Transverse colon (tissue), 4 donors: ENCODE data around the gene UGT1A5. TPM values are rescaled to one million over a fixed set of nuclear protein-coding genes. Genes with fewer than 3 reads are reported as not detected.

Experiments
- DNase-seq: peaks from one replicate; pipeline ENCODE4 v3.0.0-alpha.2; 2019
- H3K27ac ChIP-seq, 4 donors: fragments of 200-600 bp; sonication (generic); 2 replicates each; pipeline ENCODE4 v1.5.1; 2016 to 2018; ENCODE audit warnings: inconsistent platforms in 4 of 4
- H3K27me3 ChIP-seq: fragments of 200-600 bp; sonication (generic); 2 replicates; pipeline ENCODE4 v1.5.1; 2017; ENCODE audit warnings: inconsistent platforms
- H3K36me3 ChIP-seq, 4 donors: fragments of 200-600 bp; sonication (generic); 2 replicates each; pipeline ENCODE4 v1.5.1; 2017 to 2019; ENCODE audit warnings: inconsistent platforms in 4 of 4
- H3K4me1 ChIP-seq, 4 donors: fragments of 200-600 bp; sonication (generic); 2 replicates each; pipeline ENCODE4 v1.5.1; 2017 to 2020; ENCODE audit warnings: inconsistent platforms in 4 of 4
- H3K4me3 ChIP-seq, 4 donors: fragments of 200-600 bp; sonication (generic); 1 replicate in 1 of 4; 2 replicates in 3 of 4; pipeline versions ENCODE4 v1.5.1 to v1.6.1; 2017 to 2019; ENCODE audit warnings: inconsistent platforms in 4 of 4
- H3K9me3 ChIP-seq, 2 donors: fragments of 200-600 bp; sonication (generic); 2 replicates each; pipeline ENCODE4 v1.5.1; 2017 to 2019; ENCODE audit warnings: inconsistent platforms in 2 of 2
- EP300 ChIP-seq: sonication (generic); formaldehyde crosslinking; IDR thresholded peaks from one replicate; pipeline ENCODE4 v1.6.1; 2017; ENCODE audit warnings: antibody characterized with exemption, low read depth
- POLR2A ChIP-seq: fragments of 450-650 bp; IDR thresholded peaks from one replicate; pipeline ENCODE4 v1.6.1; 2016; ENCODE audit warnings: antibody characterized with exemption, mild to moderate bottlenecking, moderate library complexity
- POLR2AphosphoS5 ChIP-seq, 3 donors: sonication (generic); formaldehyde crosslinking; IDR thresholded peaks; one replicate each; pipeline ENCODE4 v1.6.1; 2016; ENCODE audit warnings: antibody characterized with exemption in 3 of 3
- WGBS, 2 donors: methylation state at CpG; one replicate each; pipeline ENCODE4 v1.1.5; 2018; ENCODE audit warnings: low coverage in 1 of 2; 5-methylcytosine and 5-hydroxymethylcytosine counted together
- in situ Hi-C, 4 donors: fragments of 200-750 bp; cut with MboI; loops; one replicate each; pipeline versions ENCODE4 v1.15.0 to v1.15.1; 2017; ENCODE audit warnings: low sequenced_read_pairs in 3 of 4, low pct_ligation_motif_present in 1 of 4, low pct_unique_long_range_greater_than_20kb in 1 of 4
- intact Hi-C: fragments of 100-400 bp; cut with DNase I; formaldehyde crosslinking; loops from one replicate; pipeline ENCODE4 v1.15.1; 2023; ENCODE audit warnings: low total_unique reads
- total RNA-seq, 4 donors: library from RNA; depleted of rRNA; stranded (reverse); fragments of >200 nt; gene quantifications; one replicate each; pipeline ENCODE4 v1.1.0, GENCODE V29; 2016
- TF ChIP-seq, protein P1 (sequence below), 5 experiments: fragments of 200-600 bp in 3 of 5; fragments of 450-650 bp in 2 of 5; sonication (generic) in 3 of 5; IDR thresholded peaks; 1 replicate in 2 of 5; 2 replicates in 3 of 5; pipeline ENCODE4 v1.5.1; 2016 to 2017; ENCODE audit warnings: antibody characterized with exemption in 5 of 5, inconsistent platforms in 3 of 5, mild to moderate bottlenecking in 2 of 5, moderate library complexity in 1 of 5

The UGT1A5 gene
- total RNA-seq, 4 donors from 2014 or later = 3.2 to 18.3 (median 7.9) TPM

DNA sequence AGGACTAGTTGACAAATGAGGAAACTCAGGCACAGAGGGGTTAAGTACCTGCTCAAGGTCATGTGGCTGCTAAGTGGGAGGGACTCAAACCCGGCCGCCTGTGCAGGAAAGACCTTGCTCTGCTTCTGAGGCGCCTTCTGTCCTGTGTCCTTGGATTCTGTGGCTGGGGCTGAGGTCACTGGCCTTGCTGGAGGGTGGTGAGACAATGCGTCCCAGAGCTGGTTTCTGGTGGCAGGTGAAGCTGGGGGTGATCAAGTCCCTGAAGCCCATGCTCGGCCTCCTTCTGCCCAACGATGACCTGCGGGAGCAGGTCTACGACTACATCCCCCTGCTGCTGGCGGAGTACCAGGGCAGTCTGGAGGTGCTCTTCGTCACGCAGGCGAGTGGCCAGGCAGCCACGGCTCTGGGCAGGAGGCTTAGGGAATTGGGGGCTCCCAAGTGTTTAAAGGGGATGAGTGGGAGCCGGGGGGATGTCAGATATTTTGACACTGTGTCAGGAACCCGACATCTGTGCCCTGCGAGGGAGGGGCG is 81.5 kb downstream of the UGT1A5 start:
- TF ChIP-seq EP300 = no peak
- TF ChIP-seq, protein P1, sequence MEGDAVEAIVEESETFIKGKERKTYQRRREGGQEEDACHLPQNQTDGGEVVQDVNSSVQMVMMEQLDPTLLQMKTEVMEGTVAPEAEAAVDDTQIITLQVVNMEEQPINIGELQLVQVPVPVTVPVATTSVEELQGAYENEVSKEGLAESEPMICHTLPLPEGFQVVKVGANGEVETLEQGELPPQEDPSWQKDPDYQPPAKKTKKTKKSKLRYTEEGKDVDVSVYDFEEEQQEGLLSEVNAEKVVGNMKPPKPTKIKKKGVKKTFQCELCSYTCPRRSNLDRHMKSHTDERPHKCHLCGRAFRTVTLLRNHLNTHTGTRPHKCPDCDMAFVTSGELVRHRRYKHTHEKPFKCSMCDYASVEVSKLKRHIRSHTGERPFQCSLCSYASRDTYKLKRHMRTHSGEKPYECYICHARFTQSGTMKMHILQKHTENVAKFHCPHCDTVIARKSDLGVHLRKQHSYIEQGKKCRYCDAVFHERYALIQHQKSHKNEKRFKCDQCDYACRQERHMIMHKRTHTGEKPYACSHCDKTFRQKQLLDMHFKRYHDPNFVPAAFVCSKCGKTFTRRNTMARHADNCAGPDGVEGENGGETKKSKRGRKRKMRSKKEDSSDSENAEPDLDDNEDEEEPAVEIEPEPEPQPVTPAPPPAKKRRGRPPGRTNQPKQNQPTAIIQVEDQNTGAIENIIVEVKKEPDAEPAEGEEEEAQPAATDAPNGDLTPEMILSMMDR (IDR thresholded peaks at IDR 0.05) = no peak
- TF ChIP-seq POLR2A = no peak
- TF ChIP-seq POLR2AphosphoS5 (IDR thresholded peaks at IDR 0.05) = no peak
- WGBS, 2 donors = 79% methylated on average over 17 of the region's 17 CpGs; no CpG with 5 or more reads in 1 of the 2 donors
- Histone ChIP-seq H3K27ac (no peak overlapping the region), H3K4me1 (no peaks in the 10 kb centered on the region), H3K9me3 (no peaks in the 10 kb centered on the region), H3K36me3 (no peaks in the 10 kb centered on the region), H3K27me3 (no peaks in the 10 kb centered on the region), H3K4me3 (no peak overlapping the region)
- no peak for DNase-seq
- in situ Hi-C loops = no loop called here
- intact Hi-C loops = no loop called here

DNA sequence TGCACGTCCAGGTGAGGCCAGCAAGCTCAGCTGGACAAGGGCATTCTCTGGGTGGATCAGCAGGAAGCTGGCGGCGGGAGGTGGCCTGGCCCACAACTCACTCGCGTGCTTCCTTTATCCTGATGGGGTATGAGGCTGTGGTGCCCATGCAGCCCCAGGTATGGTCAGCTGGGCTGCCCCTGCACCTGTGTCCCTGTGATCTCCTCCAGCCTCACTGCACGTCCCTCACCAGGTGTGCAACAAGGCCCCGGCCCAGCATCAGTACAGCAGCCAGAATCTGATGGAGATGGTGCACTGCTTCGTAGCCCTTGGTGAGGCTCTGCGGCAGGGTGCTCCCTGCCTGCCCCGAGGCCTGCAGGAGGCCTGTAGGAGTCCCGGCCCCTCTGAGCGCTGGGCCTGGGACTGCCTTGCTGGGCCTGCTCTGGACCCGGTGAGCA is 83.0 kb downstream of the UGT1A5 start:
- H3K9me3 ChIP-seq = no peaks in the 10 kb centered on the region
- 90% methylated on average over 8 of the region's 13 CpGs; no CpG with 5 or more reads in 1 of the 2 donors for WGBS, 2 donors
- intact Hi-C loops (no loop called here), in situ Hi-C loops (no loop called here)
- H3K27me3 ChIP-seq = no peaks in the 10 kb centered on the region
- no peak overlapping the region for H3K27ac ChIP-seq
- H3K36me3 ChIP-seq = no peaks in the 10 kb centered on the region
- no peak for DNase-seq
- no peak overlapping the region for H3K4me3 ChIP-seq
- TF ChIP-seq, protein P1 (IDR thresholded peaks at IDR 0.05) = no peak
- TF ChIP-seq POLR2A = no peak
- TF ChIP-seq POLR2AphosphoS5 (IDR thresholded peaks at IDR 0.05) = no peak
- no peak for TF ChIP-seq EP300
- no peaks in the 10 kb centered on the region for H3K4me1 ChIP-seq

GRCh38 chr2:233796254-233796653 is 83.5 kb downstream of the UGT1A5 start:
- DNase-seq = no peak
- no peaks in the 10 kb centered on the region for H3K4me1 ChIP-seq
- no peaks in the 10 kb centered on the region for H3K36me3 ChIP-seq
- no peak overlapping the region for H3K4me3 ChIP-seq
- intact Hi-C loops (no loop called here), in situ Hi-C loops (no loop called here)
- WGBS, 2 donors = 90 to 93% methylated on average over 2 to 9 of the region's 9 CpGs
- no peak overlapping the region for H3K27ac ChIP-seq
- TF ChIP-seq, protein P1 (IDR thresholded peaks at IDR 0.05) = no peak
- no peak for TF ChIP-seq EP300
- no peak for TF ChIP-seq POLR2A
- TF ChIP-seq POLR2AphosphoS5 (IDR thresholded peaks at IDR 0.05) = no peak
- H3K9me3 ChIP-seq = no peaks in the 10 kb centered on the region
- no peaks in the 10 kb centered on the region for H3K27me3 ChIP-seq

GRCh38 chr2:233798335-233799086 is 85.8 kb downstream of the UGT1A5 start:
- Histone ChIP-seq H3K27ac (no peak overlapping the region), H3K27me3 (no peaks in the 10 kb centered on the region), H3K4me3 (no peak overlapping the region), H3K9me3 (no peaks in the 10 kb centered on the region), H3K36me3 (no peaks in the 10 kb centered on the region), H3K4me1 (no peaks in the 10 kb centered on the region)
- TF ChIP-seq POLR2A = no peak
- intact Hi-C loops (no loop called here), in situ Hi-C loops (no loop called here)
- DNase-seq = no peak
- 85% methylated on average over 14 of the region's 14 CpGs; no CpG with 5 or more reads in 1 of the 2 donors for WGBS, 2 donors
